Gastrocnemius medialis (tissue), 4 donors: ENCODE measurements around the gene HOXD9. TPM values are rescaled to one million over a fixed set of nuclear protein-coding genes. Genes with fewer than 3 reads are reported as not detected.

Experiments
- ATAC-seq, 2 donors: fragments of 150-250 bp; one replicate each; pipeline ENCODE4 v1.9.1; 2016
- DNase-seq, 2 donors: peaks; one replicate each; pipeline ENCODE4 v3.0.0-alpha.2; 2019
- H3K27ac ChIP-seq, 4 donors: fragments of 200-600 bp; sonication (generic); 1 replicate in 1 of 4; 2 replicates in 3 of 4; pipeline ENCODE4 v1.5.1; 2016 to 2018; ENCODE audit warnings: mild to moderate bottlenecking in 2 of 4, moderate library complexity in 1 of 4
- H3K27me3 ChIP-seq, 3 donors: fragments of 200-600 bp; sonication (generic) in 2 of 3; 1 replicate in 1 of 3; 2 replicates in 2 of 3; pipeline versions ENCODE4 v1.5.1 to v1.6.0; 2016 to 2019; ENCODE audit warnings: mild to moderate bottlenecking in 1 of 3, moderate library complexity in 1 of 3
- H3K36me3 ChIP-seq, 2 donors: fragments of 200-600 bp; sonication (generic) in 1 of 2; one replicate each; pipeline ENCODE4 v1.5.1; 2017 to 2018
- H3K4me1 ChIP-seq, 2 donors: fragments of 200-600 bp; sonication (generic) in 1 of 2; one replicate each; pipeline ENCODE4 v1.5.1; 2016 to 2017; ENCODE audit warnings: mild to moderate bottlenecking in 2 of 2
- H3K4me3 ChIP-seq, 4 donors: fragments of 200-600 bp; sonication (generic) in 3 of 4; 1 replicate in 1 of 4; 2 replicates in 3 of 4; pipeline ENCODE4 v1.5.1; 2016 to 2019; ENCODE audit warnings: mild to moderate bottlenecking in 2 of 4
- H3K9me3 ChIP-seq, 3 donors: fragments of 200-600 bp; sonication (generic) in 2 of 3; 1 replicate in 1 of 3; 2 replicates in 2 of 3; pipeline ENCODE4 v1.5.1; 2016 to 2019
- CTCF ChIP-seq, 5 experiments: fragments of 450-650 bp in 3 of 5; fragments of 200-600 bp in 2 of 5; sonication (generic) in 2 of 5; IDR thresholded peaks in 4 of 5; conservative IDR thresholded peaks in 1 of 5; 1 replicate in 4 of 5; 2 replicates in 1 of 5; pipeline ENCODE4 v1.5.1; 2016 to 2019; ENCODE audit warnings: antibody characterized with exemption in 5 of 5, mild to moderate bottlenecking in 3 of 5, moderate library complexity in 3 of 5
- POLR2A ChIP-seq, 2 donors: fragments of 450-650 bp; IDR thresholded peaks; one replicate each; pipeline ENCODE4 v1.6.1; 2017; ENCODE audit warnings: antibody characterized with exemption in 2 of 2, mild to moderate bottlenecking in 2 of 2, moderate library complexity in 2 of 2
- in situ Hi-C, 4 donors: fragments of 200-750 bp; cut with MboI; loops; one replicate each; pipeline versions ENCODE4 v1.15.0 to v1.8.0; 2017; ENCODE audit warnings: low sequenced_read_pairs in 4 of 4
- intact Hi-C: fragments of 100-400 bp; cut with DNase I; formaldehyde crosslinking; loops from one replicate; pipeline ENCODE4 v1.15.1; 2023; ENCODE audit warnings: low total_unique reads
- microRNA counts, 2 donors: library from miRNA; unstranded; fragments of <30 nt; microRNA quantifications; one replicate each; lab custom pipeline; 2016
- microRNA-seq, 2 donors: library from miRNA; unstranded; fragments of <30 nt; microRNA quantifications; one replicate each; pipeline ENCODE4, GENCODE V29; 2016; ENCODE audit warnings: borderline replicate concordance in 2 of 2
- total RNA-seq, 4 donors: library from RNA; depleted of rRNA; stranded (reverse); fragments of >200 nt; gene quantifications; one replicate each; pipeline versions ENCODE4 v1.1.0 to v1.2.3, GENCODE V29; 2016

Gene HOXD9
- total RNA-seq, 4 donors from 2014 or later: 0.33 to 1.8 (median 0.78) TPM

- Histone ChIP-seq H3K4me3 (no peak overlapping the region), H3K36me3 (no peaks in the 10 kb centered on the region), H3K27me3 (peaks cover 36 to 58% (median 50%) of the 10 kb centered on the region in 3 donors), H3K27ac (no peak overlapping the region), H3K4me1 (peaks cover 0 to 7% of the 10 kb centered on the region in 2 donors), H3K9me3 (no peaks in the 10 kb centered on the region)
- TF ChIP-seq CTCF (IDR thresholded peaks at IDR 0.05 in 4 of 5, conservative IDR thresholded peaks at IDR 0.05 in 1 of 5) (no peak), POLR2A (IDR thresholded peaks at IDR 0.05) (no peak)
- intact Hi-C loops (no loop called here), in situ Hi-C loops (no loop called here)
- ATAC-seq (no peak), DNase-seq (no peak)
These were observed 51.9 kb downstream of the HOXD9 start for GRCh38 chr2:176174382-176174823.

MicroRNAs within 50 kb of the gene (microRNA counts, 767-probe panel; counts per million panel counts)
- microRNA hsa-miR-10b-5p (lab: Ali Mortazavi, UCI): 5,552 to 5,909 counts per million in 2 donors

Small RNAs within 50 kb of the gene (microRNA-seq; reads per million reads assigned to microRNA genes)
- gene MIR10B: 12,728 to 17,615 reads per million in 2 donors

Other genes starting within 250 kb of the HOXD9 start
- gene LNPK, start 120.5 kb upstream of the HOXD9 start, total RNA-seq: 10 to 100 TPM; 23.0 to 84.4 (median 50.1) TPM
- not detected for gene EVX2, start 38.8 kb upstream of the HOXD9 start, total RNA-seq
- not detected for gene HOXD13, start 30.0 kb upstream of the HOXD9 start, total RNA-seq
- not detected for gene HOXD12, start 22.9 kb upstream of the HOXD9 start, total RNA-seq
- gene HOXD11, start 15.4 kb upstream of the HOXD9 start, total RNA-seq: under 1 TPM in 1 of 4 donors, not detected in 3; 0.24 TPM
- under 1 TPM in 1 of 4 donors, not detected in 3; 0.15 TPM for gene HOXD10, start 5.9 kb upstream of the HOXD9 start, total RNA-seq
- gene HOXD8, start 7.0 kb downstream of the HOXD9 start, total RNA-seq: 10 to 100 TPM in 1 of 4 donors, 1 to 10 TPM in 3; 4.0 to 12.0 (median 7.2) TPM
- 1 to 10 TPM in 1 of 4 donors, under 1 TPM in 1, not detected in 2; 0.29 to 1.4 TPM for gene HOXD4, start 28.8 kb downstream of the HOXD9 start, total RNA-seq
- gene HOXD3, start 34.6 kb downstream of the HOXD9 start, total RNA-seq: 1 to 10 TPM in 1 of 4 donors, under 1 TPM in 2, not detected in 1; 0.36 to 1.7 (median 0.64) TPM
- under 1 TPM in 1 of 4 donors, not detected in 3; 0.20 TPM for gene HOXD1, start 65.9 kb downstream of the HOXD9 start, total RNA-seq
- gene MTX2, start 146.7 kb downstream of the HOXD9 start, total RNA-seq: 10 to 100 TPM; 35.8 to 43.3 (median 39.1) TPM